NCI-H1436 (cell line): ENCODE data around the gene THRAP3.
"Not testable (repeated sequence)": the region's sequence is repeated elsewhere in the genome, so short reads cannot be mapped to it uniquely, and the experiment has no call there.

Experiments used
- DNase-seq: peaks from one replicate; lab custom pipeline; 2025; lab: John Stamatoyannopoulos, UW

The THRAP3 gene

GRCh38 chr1:36223996-36224536 is at the start of gene THRAP3:
TSS of gene THRAP3 (plus strand) at chr1:36224443. CDS start at chr1:36282564, 58,121 bp downstream.
- DNase-seq: peak; percentile 99

GRCh38 chr1:36174713-36175112 is 49.5 kb upstream of the THRAP3 start:
- no peak for DNase-seq

GRCh38 chr1:36175137-36176095 is 48.8 kb upstream of the THRAP3 start:
- DNase-seq: no peak

- no peak for DNase-seq
Measured at GRCh38 chr1:36176106-36176949, 47.9 kb upstream of the THRAP3 start.

- no peak for DNase-seq
Measured at GRCh38 chr1:36177589-36178431, 46.4 kb upstream of the THRAP3 start.

GRCh38 chr1:36178471-36179219 is 45.6 kb upstream of the THRAP3 start:
- DNase-seq: no peak

- DNase-seq: no peak
Measured at GRCh38 chr1:36179220-36179600, 45.0 kb upstream of the THRAP3 start.

GRCh38 chr1:36182734-36183133 is 41.5 kb upstream of the THRAP3 start:
- peak; percentile 59 for DNase-seq

- DNase-seq: no peak
Measured at GRCh38 chr1:36183309-36183856, 40.9 kb upstream of the THRAP3 start.

GRCh38 chr1:36187800-36188593 is 36.2 kb upstream of the THRAP3 start:
- DNase-seq: peak; percentile 81

GRCh38 chr1:36196805-36197204 is 27.4 kb upstream of the THRAP3 start:
- not testable (repeated sequence) for DNase-seq

GRCh38 chr1:36198641-36199040 is 25.6 kb upstream of the THRAP3 start:
- DNase-seq: no peak

GRCh38 chr1:36199934-36200741 is 24.1 kb upstream of the THRAP3 start:
- DNase-seq: no peak

- DNase-seq: no peak
Measured at GRCh38 chr1:36203027-36203553, 21.2 kb upstream of the THRAP3 start.

GRCh38 chr1:36203554-36204346 is 20.5 kb upstream of the THRAP3 start:
- no peak for DNase-seq

- no peak for DNase-seq
Measured at GRCh38 chr1:36204347-36204909, 19.8 kb upstream of the THRAP3 start.

GRCh38 chr1:36206323-36206858 is 17.9 kb upstream of the THRAP3 start:
- DNase-seq: no peak
